ENCODE measurements around the gene CCNF.

GRCh38 chr16:2398520-2398919 lies 30.7 kb upstream of the CCNF start:
- no peak for TF ChIP-seq CTCF (IDR thresholded peaks at IDR 0.05)
- TF ChIP-seq EP300 (IDR thresholded peaks at IDR 0.05) = no peak
- no peak for TF ChIP-seq POLR2A (IDR thresholded peaks at IDR 0.05)

All from ovary (tissue), 3 donors.